Loucy (cell line): Measurements from ENCODE around the gene FHIT.

ENCODE experiments used
- H2AFZ ChIP-seq: fragments of 200-600 bp; sonication (generic); 2 replicates; pipeline ENCODE4 v1.6.0; 2016; ENCODE audit warnings: antibody characterized with exemption, mild to moderate bottlenecking, low read length, moderate library complexity
- H3F3A ChIP-seq: fragments of 200-600 bp; 2 replicates; pipeline ENCODE4 v1.6.0; 2016; ENCODE audit warnings: antibody characterized with exemption, low read depth, mild to moderate bottlenecking
- H3K27me3 ChIP-seq: fragments of 200-600 bp; sonication (generic); 2 replicates; pipeline ENCODE4 v1.6.1; 2014; ENCODE audit warnings: low read length, mild to moderate bottlenecking; ENCODE audit not compliant: insufficient read depth, poor library complexity, severe bottlenecking
- H3K36me3 ChIP-seq: fragments of 200-600 bp; sonication (generic); 2 replicates; pipeline ENCODE4 v1.6.1; 2016; ENCODE audit warnings: low read length; ENCODE audit not compliant: insufficient read depth
- H3K4me1 ChIP-seq: fragments of 200-600 bp; sonication (generic); 2 replicates; pipeline ENCODE4 v1.5.1; 2014; ENCODE audit warnings: low read length, mild to moderate bottlenecking; ENCODE audit not compliant: insufficient read depth, poor library complexity, severe bottlenecking
- H3K4me2 ChIP-seq: fragments of 200-600 bp; sonication (generic); 2 replicates; pipeline ENCODE4 v1.6.0; 2014; ENCODE audit warnings: antibody characterized with exemption, low read length, low read depth, mild to moderate bottlenecking; ENCODE audit not compliant: poor library complexity, severe bottlenecking
- H3K4me3 ChIP-seq: fragments of 200-600 bp; sonication (generic); 2 replicates; pipeline ENCODE4 v1.5.1; 2014; ENCODE audit warnings: low read length, mild to moderate bottlenecking, mixed read lengths; ENCODE audit not compliant: poor library complexity, severe bottlenecking
- H3K79me2 ChIP-seq: fragments of 200-600 bp; sonication (generic); 2 replicates; pipeline ENCODE4 v1.6.1; 2014; ENCODE audit warnings: low read length; ENCODE audit not compliant: insufficient read depth
- H3K9ac ChIP-seq: fragments of 200-600 bp; sonication (generic); 2 replicates; pipeline ENCODE4 v1.6.0; 2014; ENCODE audit warnings: mild to moderate bottlenecking, low read depth, low read length, moderate library complexity; ENCODE audit not compliant: poor library complexity, severe bottlenecking
- H3K9me2 ChIP-seq: fragments of 200-600 bp; sonication (generic); replicated peaks from 2 replicates; pipeline ENCODE4 v1.6.1; 2016; ENCODE audit warnings: low read depth, low read length, mixed read lengths
- H3K9me3 ChIP-seq: fragments of 200-600 bp; sonication (generic); 2 replicates; pipeline ENCODE4 v1.6.1; 2014; ENCODE audit warnings: mild to moderate bottlenecking, antibody characterized with exemption, low read length, low read depth; ENCODE audit not compliant: insufficient read depth
- H4K20me1 ChIP-seq: fragments of 200-600 bp; sonication (generic); 2 replicates; pipeline ENCODE4 v1.6.0; 2014; ENCODE audit warnings: antibody characterized with exemption, low read length, mild to moderate bottlenecking; ENCODE audit not compliant: insufficient read depth, poor library complexity, severe bottlenecking
- CTCF ChIP-seq: fragments of 200-600 bp; sonication (generic); conservative IDR thresholded peaks from 2 replicates; pipeline ENCODE4 v1.5.1; 2014; ENCODE audit warnings: mild to moderate bottlenecking, antibody characterized with exemption, low read length
- EZH2phosphoT487 ChIP-seq: fragments of 200-600 bp; IDR thresholded peaks from 2 replicates; pipeline ENCODE4 v1.6.1; 2018; ENCODE audit warnings: antibody characterized with exemption, mild to moderate bottlenecking, moderate library complexity, borderline replicate concordance

FHIT gene

GRCh38 chr3:60073228-60073627 is 1178.0 kb downstream of the FHIT start:
- H3K4me1 ChIP-seq: peaks cover 8% of the 10 kb centered on the region
- no peak overlapping the region for H2AFZ ChIP-seq
- H3K4me3 ChIP-seq: no peak overlapping the region
- no peak for TF ChIP-seq EZH2phosphoT487
- no peak for TF ChIP-seq CTCF
- H3F3A ChIP-seq: no peaks in the 10 kb centered on the region
- no peaks in the 10 kb centered on the region for H3K9me3 ChIP-seq
- no peak overlapping the region for H3K9ac ChIP-seq
- no peaks in the 10 kb centered on the region for H3K36me3 ChIP-seq
- no peak overlapping the region for H3K4me2 ChIP-seq
- H3K9me2 ChIP-seq: no peaks in the 10 kb centered on the region
- H4K20me1 ChIP-seq: no peaks in the 10 kb centered on the region
- H3K27me3 ChIP-seq: no peaks in the 10 kb centered on the region
- no peaks in the 10 kb centered on the region for H3K79me2 ChIP-seq

- H3K27me3 ChIP-seq: no peaks in the 10 kb centered on the region
These were observed 1180.9 kb downstream of the FHIT start for GRCh38 chr3:60070366-60070765.

GRCh38 chr3:60065227-60065868 is 1185.9 kb downstream of the FHIT start:
- Histone ChIP-seq H3K9me2 (no peaks in the 10 kb centered on the region), H3K4me2 (peak overlapping the region; percentile 4), H3K4me1 (peaks cover 9% of the 10 kb centered on the region), H3K79me2 (no peaks in the 10 kb centered on the region), H3F3A (no peaks in the 10 kb centered on the region), H4K20me1 (no peaks in the 10 kb centered on the region), H3K27me3 (no peaks in the 10 kb centered on the region), H3K9ac (no peak overlapping the region), H3K9me3 (no peaks in the 10 kb centered on the region), H3K4me3 (no peak overlapping the region), H3K36me3 (no peaks in the 10 kb centered on the region), H2AFZ (peak overlapping the region; percentile 66)
- no peak for TF ChIP-seq EZH2phosphoT487
- TF ChIP-seq CTCF: no peak

More at GRCh38 chr3:60070366-60070765, 1180.9 kb downstream of the FHIT start:
- Histone ChIP-seq H3K9ac (no peak overlapping the region), H4K20me1 (no peaks in the 10 kb centered on the region), H3K79me2 (no peaks in the 10 kb centered on the region), H2AFZ (no peak overlapping the region), H3K9me2 (no peaks in the 10 kb centered on the region), H3K4me2 (no peak overlapping the region), H3K4me3 (no peak overlapping the region), H3K4me1 (peaks cover 6% of the 10 kb centered on the region), H3F3A (no peaks in the 10 kb centered on the region), H3K9me3 (no peaks in the 10 kb centered on the region), H3K36me3 (no peaks in the 10 kb centered on the region)
- TF ChIP-seq CTCF: no peak
- no peak for TF ChIP-seq EZH2phosphoT487
